ENCODE measurements around the gene ADAMTS9.

Gene ADAMTS9

DNA sequence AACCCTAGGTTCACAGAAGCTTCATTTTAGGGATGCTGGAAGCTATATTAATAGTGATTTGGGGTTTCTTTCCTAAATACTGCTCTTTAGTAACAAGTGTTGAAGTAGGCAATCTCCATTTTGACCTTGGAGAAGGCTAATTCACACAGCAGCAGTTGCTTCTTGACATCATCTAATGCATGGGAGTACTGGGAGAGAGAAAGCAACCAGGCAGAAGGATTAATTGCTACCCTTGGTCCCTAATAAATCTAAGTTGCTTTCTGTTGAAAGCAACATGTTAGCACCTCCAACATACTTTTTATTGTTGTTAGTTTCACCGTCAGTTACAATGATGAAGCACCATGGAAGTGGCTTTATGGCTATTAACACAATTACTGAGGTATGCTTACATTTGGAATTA lies 96.2 kb downstream of the ADAMTS9 start:
- TF ChIP-seq, protein P1, sequence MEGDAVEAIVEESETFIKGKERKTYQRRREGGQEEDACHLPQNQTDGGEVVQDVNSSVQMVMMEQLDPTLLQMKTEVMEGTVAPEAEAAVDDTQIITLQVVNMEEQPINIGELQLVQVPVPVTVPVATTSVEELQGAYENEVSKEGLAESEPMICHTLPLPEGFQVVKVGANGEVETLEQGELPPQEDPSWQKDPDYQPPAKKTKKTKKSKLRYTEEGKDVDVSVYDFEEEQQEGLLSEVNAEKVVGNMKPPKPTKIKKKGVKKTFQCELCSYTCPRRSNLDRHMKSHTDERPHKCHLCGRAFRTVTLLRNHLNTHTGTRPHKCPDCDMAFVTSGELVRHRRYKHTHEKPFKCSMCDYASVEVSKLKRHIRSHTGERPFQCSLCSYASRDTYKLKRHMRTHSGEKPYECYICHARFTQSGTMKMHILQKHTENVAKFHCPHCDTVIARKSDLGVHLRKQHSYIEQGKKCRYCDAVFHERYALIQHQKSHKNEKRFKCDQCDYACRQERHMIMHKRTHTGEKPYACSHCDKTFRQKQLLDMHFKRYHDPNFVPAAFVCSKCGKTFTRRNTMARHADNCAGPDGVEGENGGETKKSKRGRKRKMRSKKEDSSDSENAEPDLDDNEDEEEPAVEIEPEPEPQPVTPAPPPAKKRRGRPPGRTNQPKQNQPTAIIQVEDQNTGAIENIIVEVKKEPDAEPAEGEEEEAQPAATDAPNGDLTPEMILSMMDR (IDR thresholded peaks at IDR 0.05; ENCODE audit: low read depth, low read length), result no peak
- Histone ChIP-seq H3K27ac (no peak overlapping the region), H3K27me3 (ENCODE audit: insufficient read depth, low read depth, severe bottlenecking) (no peaks in the 10 kb centered on the region), H3K4me3 (ENCODE audit: low read depth, low read length) (no peak overlapping the region), H3K9me3 (ENCODE audit: severe bottlenecking) (no peaks in the 10 kb centered on the region), H3K36me3 (no peaks in the 10 kb centered on the region)
- no peak for DNase-seq

DNA sequence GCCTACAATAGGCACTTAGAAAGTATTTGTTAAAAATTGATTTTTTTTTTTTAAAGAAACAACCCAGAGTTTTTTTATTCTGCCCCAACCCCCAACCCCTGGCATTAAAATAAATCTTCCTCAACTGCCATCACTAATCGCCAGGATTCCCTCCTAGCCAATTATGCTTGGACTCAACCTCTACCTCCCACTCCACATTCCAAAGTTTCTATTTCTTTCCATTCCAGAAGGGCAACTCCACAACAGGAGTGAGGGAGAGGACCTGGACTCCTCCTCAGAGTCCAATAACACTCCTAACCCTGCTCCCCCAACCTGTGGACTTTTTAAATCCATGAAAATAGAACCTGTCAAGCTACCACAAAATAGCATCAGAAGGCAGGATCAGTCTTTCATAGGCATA lies 99.4 kb downstream of the ADAMTS9 start:
- Histone ChIP-seq H3K27ac (no peak overlapping the region), H3K36me3 (no peaks in the 10 kb centered on the region), H3K4me3 (ENCODE audit: low read depth, low read length) (no peak overlapping the region), H3K9me3 (ENCODE audit: severe bottlenecking) (no peaks in the 10 kb centered on the region), H3K27me3 (ENCODE audit: insufficient read depth, low read depth, severe bottlenecking) (no peaks in the 10 kb centered on the region)
- TF ChIP-seq, protein P1 (IDR thresholded peaks at IDR 0.05; ENCODE audit: low read depth, low read length), result no peak
- DNase-seq, result no peak

DNA sequence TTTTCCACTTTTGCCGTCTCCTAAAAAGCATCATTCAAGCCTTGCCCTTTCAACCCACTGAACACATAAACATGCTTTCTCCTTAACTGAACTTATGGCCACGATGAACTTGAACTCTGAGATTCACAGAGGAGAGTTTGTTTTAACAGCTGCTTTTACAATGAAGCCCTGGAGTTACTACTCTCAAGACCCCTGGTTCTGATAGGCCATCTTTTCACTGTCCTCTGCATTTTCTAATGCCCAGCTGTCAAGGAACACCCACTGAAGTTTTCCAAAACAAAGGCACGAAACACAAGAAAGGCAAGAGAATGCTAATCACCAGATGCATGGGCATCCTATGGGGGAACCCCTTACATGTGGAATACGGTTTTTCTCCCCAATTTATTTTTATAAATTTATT lies 100.8 kb downstream of the ADAMTS9 start:
- TF ChIP-seq, protein P1 (IDR thresholded peaks at IDR 0.05; ENCODE audit: low read depth, low read length), result no peak
- no peak overlapping the region for H3K4me3 ChIP-seq (ENCODE audit: low read depth, low read length)

DNA sequence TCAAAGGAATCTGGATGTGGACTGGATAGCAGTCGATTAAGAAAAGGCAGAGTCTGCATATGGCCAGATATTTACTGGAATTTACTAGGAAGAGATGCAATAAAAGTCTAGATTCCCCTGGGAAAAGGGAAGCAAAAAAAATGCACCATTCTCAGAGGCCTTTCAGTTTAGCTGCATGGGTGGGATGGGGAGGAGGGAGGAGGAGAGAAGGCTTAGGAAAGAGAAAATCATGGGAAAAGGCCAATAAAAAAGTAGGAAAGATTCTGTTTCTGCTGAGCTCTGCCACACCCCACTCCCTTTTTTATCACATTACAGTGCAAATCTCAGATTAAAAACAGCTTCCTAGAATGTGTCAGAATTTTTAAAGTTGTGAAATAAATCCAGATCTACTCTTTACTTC lies 103.6 kb downstream of the ADAMTS9 start:
- H3K27ac ChIP-seq, result no peak overlapping the region
- H3K36me3 ChIP-seq, result no peaks in the 10 kb centered on the region
- no peak overlapping the region for H3K4me3 ChIP-seq (ENCODE audit: low read depth, low read length)
- TF ChIP-seq, protein P1 (IDR thresholded peaks at IDR 0.05; ENCODE audit: low read depth, low read length), result no peak
- DNase-seq, result no peak
- H3K9me3 ChIP-seq (ENCODE audit: severe bottlenecking), result no peaks in the 10 kb centered on the region
- no peaks in the 10 kb centered on the region for H3K27me3 ChIP-seq (ENCODE audit: insufficient read depth, low read depth, severe bottlenecking)

More for the DNA sequence above, 100.8 kb downstream of the ADAMTS9 start:
- H3K27ac ChIP-seq, result no peak overlapping the region
- no peaks in the 10 kb centered on the region for H3K36me3 ChIP-seq
- no peaks in the 10 kb centered on the region for H3K9me3 ChIP-seq (ENCODE audit: severe bottlenecking)
- DNase-seq, result no peak
- no peaks in the 10 kb centered on the region for H3K27me3 ChIP-seq (ENCODE audit: insufficient read depth, low read depth, severe bottlenecking)

DNA sequence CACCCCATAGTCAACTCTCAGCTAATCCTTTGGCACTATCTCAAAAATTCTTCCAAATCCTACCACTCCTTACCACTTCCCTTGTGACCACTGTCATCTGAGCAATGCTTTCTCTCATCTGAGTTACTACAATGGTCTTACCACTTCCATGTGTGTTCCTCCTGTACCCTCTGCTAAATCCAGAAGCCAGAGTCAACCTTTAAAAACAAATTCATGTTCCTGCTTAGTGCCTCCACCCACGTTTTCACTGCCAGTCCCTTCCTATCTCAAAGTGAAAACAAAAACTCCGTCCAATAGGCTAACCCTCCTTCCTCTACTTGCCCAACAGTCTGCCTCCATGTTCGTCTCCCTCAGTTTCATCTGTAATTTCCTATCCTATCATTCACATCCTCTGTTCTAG lies 109.0 kb downstream of the ADAMTS9 start:
- no peaks in the 10 kb centered on the region for H3K27me3 ChIP-seq (ENCODE audit: insufficient read depth, low read depth, severe bottlenecking)
- no peaks in the 10 kb centered on the region for H3K9me3 ChIP-seq (ENCODE audit: severe bottlenecking)
- DNase-seq, result no peak
- H3K36me3 ChIP-seq, result no peaks in the 10 kb centered on the region
- TF ChIP-seq, protein P1 (IDR thresholded peaks at IDR 0.05; ENCODE audit: low read depth, low read length), result no peak
- no peak overlapping the region for H3K27ac ChIP-seq
- no peak overlapping the region for H3K4me3 ChIP-seq (ENCODE audit: low read depth, low read length)

DNA sequence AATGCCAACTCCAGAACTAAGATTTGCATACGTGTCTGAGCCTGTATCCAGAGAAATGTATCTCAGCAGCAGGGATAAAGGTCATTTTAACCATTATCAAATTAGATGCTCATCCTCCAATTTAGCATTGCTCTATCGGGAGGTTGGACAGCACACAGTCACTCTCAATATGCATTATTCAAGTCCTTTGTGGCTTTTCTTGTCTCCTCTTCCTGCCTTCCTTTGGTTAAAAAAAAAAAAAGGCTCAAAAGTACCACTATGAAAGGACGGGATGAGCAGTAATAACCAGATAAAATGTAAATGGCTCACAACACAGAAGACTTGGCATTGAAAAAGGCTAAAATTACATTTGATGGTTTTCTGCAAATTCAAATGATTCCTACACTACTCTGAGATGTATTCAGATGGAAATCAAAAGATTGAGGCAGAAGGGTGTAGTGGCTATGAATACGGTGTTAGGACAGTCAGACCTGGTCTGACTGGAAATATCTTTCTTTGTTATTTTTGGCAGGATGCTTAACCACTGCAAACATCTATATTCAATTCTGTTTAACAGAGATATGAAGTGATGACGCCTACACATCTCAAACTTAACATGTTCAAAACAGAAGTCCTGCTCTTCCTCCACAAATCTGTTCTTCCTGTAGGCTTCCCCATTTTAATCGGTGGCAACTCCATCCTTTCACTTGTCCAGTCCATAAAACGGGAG lies 109.6 kb downstream of the ADAMTS9 start:
- no peaks in the 10 kb centered on the region for H3K27me3 ChIP-seq (ENCODE audit: insufficient read depth, low read depth, severe bottlenecking)
- no peak overlapping the region for H3K4me3 ChIP-seq (ENCODE audit: low read depth, low read length)
- no peaks in the 10 kb centered on the region for H3K9me3 ChIP-seq (ENCODE audit: severe bottlenecking)
- DNase-seq, result no peak
- H3K36me3 ChIP-seq, result no peaks in the 10 kb centered on the region
- TF ChIP-seq, protein P1 (IDR thresholded peaks at IDR 0.05; ENCODE audit: low read depth, low read length), result no peak
- no peak overlapping the region for H3K27ac ChIP-seq
